ENCODE data around the gene FNDC3A.
"Not testable (repeated sequence)": the region's sequence is repeated elsewhere in the genome, so short reads cannot be mapped to it uniquely, and the experiment has no call there.

The FNDC3A gene

DNA sequence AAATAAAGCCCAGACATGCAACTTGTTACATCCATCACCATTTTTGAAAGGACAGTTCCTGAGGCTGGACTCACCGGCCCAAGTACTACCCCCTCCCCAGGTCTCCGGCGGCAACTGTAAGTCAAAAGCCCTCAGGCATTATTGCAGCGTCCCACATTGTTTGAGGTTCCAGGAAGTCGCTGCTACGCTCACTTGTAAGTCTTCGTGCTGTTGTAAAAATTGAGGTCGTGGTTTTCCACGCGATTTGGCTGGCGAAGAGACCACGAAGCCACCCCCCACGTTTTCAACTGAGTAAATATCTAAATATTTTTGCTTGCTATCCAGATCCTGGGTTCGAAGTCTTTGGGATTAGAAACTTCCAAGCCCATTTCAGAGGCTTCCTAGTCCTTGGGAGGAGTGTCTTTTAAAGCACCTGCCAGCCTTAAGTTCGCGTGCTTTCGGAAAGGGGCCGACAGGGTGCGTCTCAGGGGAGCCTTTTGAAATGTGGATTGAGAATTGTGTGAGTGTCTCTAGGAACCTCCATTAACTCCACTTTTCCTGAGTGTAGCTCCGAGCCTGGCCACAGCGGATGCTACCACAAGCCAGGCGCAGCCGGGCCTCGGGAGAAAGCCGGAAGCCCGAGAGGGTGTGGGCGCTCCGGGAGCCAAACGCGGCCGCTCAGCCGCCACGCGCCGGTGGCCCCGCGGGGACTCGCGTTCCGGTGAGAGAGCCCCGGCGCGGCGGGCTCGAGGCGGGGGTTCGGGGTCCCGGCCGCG is 434 bp upstream of the FNDC3A start:
- peak; percentile 35 for DNase-seq
- peak; percentile 22 for ATAC-seq

DNA sequence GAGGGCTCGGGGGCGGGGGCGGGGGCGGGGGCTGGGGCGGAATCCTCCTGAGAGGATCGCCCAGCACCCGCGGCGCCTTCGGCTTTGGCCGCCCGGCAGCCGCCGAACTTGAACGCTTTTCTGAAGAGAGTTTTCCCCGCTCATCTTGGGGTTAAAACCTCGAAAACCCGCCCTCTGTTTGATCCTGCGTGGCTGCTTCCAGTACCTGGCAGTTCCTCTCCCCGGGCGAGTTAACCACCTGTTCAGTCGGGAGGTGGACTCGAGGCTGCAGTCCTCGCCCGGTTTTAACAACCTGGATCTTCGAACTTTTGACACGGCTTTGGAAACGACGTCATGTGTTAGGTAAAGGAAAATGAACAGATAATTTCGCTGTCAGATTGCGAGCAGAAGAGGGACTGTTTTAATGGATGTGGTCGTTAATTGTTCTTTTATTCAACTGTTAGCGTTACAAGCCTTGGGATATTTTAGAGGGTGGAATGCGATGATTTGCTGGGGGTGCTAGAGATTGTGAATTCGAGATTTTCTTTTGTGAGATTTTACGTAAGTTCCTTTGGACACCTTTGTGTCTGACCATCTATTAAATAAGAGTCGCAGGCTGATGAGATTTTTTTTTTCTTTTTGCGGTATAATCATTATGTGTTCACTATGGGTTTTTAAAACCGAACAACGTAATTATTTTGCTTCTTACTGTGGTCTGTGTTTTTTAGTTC is 1.0 kb downstream of the FNDC3A start:
- DNase-seq (no peak), ATAC-seq (peak; percentile 4)

DNA sequence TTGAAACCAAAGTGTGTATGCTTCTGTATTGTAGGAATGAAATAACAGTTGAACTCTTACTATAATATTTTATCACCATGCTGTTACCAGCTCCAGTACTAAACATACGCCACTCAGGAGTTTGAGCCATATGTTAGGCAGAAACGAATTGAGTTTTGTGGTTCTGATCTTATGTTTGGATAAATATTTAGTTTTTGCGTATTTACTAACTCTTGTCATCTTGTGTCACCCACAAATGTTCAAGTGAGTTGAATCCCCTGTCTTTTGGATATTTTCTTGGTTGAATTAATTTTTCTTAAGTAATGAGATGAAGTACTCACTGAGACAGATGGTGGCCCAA is 1.5 kb downstream of the FNDC3A start:
- ATAC-seq (no peak), DNase-seq (no peak)

DNA sequence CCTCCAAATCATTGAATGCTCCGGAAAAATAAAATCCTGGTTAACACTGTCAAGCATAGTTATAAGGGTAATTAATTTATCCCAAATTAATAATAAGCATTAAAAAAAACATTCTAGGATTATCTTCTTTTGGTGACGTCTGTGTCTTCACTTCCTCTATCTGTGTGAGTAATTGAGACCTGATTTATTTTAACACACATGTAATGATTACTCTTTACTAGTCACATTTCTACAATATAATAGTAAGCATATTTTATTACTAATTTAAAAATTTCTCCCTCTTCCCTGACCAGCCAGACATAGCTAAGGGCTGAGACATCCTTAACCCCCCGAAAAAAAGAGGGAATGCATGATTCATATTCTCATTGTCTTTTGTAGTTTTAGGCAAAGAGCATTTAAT is 2.3 kb downstream of the FNDC3A start:
- ATAC-seq (no peak), DNase-seq (no peak)

DNA sequence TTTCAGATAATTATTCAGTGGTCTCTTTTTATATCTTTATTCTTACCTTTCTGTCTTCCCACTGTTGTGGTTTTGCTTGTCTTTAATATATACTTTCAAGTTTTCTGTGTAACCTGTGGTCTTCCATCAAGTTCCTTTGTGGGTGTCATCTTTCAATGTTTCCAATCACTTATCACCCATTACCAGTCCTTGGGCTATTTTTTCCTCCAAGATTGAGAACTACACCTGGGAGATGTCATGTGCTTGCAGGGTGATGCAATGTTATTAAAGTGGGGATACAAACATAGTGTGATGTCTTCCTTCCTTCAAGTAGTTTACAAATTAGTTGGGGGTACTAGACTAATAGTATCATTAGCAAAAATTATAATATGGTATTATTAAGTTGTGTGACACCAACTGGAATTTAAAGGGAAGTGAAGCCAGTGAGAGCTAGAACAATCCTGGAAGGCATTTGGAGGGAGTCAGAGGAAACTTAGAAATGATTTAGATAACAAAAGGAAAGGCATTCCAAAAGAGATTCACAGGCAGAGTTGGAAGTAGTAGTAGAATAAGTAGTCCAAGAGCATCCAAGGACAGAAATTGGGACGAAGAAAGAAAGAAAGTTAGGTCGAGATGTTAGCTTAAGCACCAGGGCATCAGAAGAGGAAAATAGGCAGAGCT is 3.4 kb downstream of the FNDC3A start:
- ATAC-seq (no peak), DNase-seq (no peak)

DNA sequence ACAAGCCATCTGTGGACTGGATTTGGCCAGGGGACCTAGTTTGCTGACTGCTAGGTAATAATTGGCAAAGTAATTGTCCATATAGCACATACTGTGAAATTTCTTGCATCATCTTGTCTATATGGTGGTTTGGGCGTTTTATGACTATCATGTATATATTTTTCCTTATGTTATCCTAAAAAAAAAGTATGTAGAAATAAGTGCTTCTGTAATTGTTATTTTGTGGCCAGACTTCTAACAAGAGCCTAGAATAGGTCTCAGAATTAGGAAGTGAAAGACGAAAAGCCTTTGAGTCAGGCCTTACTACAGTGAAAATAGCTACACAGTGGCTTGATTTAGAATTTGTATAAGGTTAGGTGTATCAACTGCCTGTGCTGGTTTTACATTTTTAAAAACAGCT is 4.2 kb downstream of the FNDC3A start:
- DNase-seq, result no peak
- ATAC-seq, result no peak

DNA sequence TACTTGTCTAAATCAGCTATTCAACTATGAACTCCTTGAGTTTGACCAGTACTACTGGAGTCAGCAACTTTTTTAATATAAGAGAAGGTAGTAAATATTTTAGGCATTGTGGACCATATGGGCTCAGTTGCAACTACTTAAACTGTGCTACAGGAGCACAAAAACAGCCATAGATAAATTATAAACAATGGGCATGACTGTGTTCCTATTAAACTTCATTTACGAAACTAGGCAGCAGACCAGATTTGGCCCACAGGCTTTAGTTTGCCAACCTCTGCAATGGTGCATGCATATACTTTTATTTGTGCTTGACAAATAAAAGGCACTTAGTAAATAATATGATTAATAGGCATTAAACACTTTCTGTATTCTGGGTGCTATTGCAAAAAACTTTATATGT is 7.6 kb downstream of the FNDC3A start:
- ATAC-seq (no peak), DNase-seq (no peak)

DNA sequence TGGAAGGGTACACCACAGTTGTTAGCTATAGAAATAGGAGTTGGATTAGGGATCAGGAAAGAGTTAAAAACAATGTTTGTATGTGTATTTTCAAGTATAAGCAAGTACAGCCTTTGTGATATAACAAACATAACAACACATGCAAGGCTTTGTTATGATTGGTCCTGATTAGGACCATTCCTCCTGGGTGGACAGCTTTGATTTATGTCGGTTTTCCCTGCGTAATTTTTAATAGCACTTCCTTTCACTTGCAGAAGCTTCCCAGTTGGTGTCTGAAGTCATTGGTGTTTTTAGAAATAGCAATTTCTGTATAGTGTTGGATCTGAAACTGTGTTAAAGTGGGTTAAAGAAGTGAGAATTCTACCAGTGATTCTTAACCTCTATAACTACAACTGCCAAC is 10.0 kb downstream of the FNDC3A start:
- no peak for ATAC-seq

DNA sequence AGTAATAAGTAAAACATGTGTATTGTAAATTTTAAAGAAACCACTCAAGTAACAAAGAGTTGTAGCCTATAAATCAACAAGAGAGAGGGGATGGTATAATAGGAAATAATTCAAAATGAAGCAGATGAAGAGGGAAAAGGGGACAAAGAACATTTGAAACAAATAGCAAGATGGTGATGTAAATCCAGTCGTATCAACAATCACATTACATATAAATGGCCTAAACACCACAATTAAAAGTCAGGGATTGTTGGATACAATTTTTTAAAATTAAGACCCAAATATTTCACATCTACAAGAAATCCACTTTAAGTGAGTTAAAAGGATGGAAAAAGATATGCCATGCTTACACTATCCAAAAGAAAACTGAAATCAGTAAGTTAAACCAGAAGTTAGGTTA is 15.2 kb downstream of the FNDC3A start:
- DNase-seq (no peak), ATAC-seq (no peak)

More for the DNA sequence above, 10.0 kb downstream of the FNDC3A start:
- DNase-seq, result no peak

DNA sequence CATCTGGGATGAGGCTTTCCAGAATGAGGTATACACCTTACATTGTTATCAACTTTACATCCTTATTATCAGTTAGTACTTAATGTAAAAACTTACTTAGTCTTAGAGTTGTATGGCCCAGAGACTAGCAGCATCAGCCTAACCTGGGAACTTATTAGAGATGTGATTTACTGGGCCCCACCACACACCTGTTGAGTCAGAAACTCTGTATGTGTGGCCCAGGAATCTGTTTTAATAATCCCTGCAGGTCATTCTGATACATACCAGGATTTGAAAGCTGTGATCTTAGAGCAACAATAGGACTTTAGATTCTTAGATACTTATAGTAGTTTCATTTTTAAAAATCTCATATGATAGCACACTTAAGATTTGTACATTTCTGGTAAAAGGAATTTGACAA is 17.4 kb downstream of the FNDC3A start:
- no peak for ATAC-seq
- no peak for DNase-seq

DNA sequence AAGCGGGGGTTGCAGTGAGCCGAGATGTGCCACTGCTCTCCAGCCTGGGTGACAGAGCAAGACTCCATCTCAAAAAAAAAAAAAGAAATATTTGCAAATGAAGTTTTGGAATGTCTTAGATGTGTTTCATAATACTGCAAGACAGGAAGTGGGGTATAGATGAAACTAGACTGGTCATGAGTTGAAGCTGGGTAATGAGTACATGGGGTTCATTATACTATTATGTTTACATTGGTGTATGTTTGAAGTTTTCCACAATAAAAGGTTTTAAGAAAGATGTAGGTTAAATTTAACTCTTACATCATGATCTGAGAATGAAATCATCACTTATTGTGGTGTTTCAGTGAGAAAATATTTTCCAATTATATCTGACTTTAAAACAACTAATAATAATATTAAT is 19.0 kb downstream of the FNDC3A start:
- ATAC-seq (peak; percentile 79), DNase-seq (no peak)

DNA sequence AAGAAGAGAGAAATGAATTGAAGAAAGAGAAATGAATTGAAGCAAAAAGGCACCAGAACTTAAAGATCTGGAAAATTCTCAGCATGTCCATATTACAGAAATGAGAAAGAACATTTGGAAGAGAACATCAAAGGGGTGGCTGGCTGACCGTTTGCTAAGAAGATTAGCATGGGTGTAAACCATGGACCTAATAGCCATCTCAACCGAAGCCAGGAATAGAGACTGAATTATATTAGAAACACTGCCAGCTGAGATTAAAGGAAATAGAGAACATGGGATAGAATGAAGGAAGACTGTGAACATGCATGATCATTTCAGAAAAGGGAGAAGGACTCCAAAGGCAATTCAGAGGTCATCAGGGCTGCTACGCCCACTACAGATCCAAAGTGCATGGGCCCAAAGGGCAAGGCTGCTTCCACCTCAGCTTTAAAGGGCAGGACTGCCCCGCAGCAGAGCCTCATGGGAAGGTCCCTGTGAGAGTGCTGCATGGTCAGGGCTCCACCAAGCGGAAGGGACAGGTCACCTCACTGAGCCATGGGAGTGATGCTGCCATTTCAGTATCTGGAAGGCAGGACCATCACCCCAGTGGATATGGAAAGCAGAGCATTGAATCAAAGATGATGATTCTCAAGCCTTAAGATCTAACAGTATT is 23.1 kb downstream of the FNDC3A start:
- ATAC-seq (no peak), DNase-seq (no peak)

DNA sequence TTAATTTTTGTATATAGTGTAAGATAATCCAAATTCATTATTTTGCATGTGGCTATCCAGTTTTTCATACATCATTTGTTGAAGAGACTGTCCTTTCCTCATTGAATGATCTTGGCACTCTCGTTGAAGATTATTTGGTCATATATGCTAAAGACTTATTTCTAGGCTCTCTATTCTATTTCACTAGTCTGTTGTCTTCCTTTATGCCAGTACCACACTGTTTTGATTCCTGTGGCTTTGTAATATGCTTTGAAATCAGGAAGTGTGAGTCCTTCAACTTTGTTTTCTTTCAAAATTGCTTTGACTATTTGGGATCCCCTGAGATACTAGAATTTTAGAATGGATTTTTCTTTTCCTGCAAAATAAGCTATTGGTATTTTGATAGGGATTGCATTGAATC is 24.5 kb downstream of the FNDC3A start:
- DNase-seq (no peak), ATAC-seq (no peak)

DNA sequence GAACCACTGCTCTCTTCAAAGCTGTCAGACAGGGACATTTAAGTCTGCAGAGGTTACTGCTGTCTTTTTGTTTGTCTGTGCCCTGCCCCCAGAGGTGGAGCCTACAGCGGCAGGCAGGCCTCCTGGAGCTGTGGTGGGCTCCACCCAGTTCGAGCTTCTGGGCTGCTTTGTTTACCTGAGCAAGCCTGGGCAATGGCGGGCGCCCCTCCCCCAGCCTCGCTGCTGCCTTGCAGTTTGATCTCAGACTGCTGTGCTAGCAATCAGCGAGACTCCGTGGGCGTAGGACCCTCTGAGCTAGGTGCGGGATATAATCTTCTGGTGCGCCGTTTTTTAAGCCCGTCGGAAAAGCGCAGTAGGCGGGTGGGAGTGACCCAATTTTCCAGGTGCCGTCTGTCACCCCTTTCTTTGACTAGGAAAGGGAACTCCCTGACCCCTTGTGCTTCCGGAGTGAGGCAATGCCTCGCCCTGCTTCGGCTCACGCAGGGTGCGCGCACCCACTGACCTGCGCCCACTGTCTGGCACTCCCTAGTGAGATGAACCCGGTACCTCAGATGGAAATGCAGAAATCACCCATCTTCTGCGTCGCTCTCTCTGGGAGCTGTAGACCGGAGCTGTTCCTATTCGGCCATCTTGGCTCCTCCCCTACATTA is 43.4 kb downstream of the FNDC3A start:
- not testable (repeated sequence) for DNase-seq

DNA sequence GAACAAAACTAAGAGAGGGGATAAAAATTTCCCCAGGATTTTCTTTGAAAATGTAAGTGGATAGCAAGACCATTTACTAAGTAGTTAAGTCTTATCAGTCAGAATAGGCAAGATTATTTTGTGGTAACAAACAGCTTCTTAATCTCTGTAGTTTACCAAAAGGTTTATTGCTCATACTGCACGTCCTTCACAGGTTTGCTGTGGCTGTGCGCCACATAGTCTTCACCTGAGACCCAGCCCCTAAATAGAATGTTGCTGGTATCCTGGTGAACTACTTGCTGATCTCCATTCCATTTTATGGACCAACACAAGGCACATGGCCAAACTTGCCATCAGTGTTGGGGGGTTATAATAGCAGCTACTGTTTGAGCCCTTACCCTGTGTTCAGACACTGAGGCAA is 44.6 kb downstream of the FNDC3A start:
- ATAC-seq, result no peak
- no peak for DNase-seq

More for the DNA sequence above, 43.4 kb downstream of the FNDC3A start:
- not testable (repeated sequence) for ATAC-seq

DNA sequence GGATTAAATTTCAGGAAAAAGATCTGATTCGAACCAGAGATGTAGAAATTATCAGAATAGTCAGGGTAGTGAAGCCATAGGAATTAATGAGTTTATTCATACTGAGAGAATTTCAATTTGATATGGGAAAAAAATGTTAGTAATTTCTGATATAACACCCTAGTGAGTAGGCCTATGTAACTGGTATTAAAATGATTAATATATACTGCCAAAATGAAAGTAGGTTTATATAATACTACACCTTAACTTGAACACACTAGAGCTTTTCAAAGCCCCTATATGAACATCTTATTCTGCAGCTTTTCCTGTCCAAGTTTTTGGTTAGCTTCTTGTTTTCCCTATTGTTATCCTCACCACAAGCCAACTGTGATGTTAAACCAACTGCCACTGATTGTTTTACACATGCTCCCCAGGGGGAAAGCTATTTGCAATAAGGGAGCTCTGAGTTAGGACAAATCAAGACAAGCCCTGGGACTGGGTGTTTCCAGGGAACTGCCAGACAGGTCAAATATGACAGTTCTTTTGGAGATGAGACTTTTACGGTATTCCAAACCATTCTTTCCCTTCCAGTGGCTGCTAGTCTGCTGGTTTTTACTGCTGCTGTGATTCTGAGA is 45.3 kb downstream of the FNDC3A start:
- ATAC-seq (peak; percentile 61), DNase-seq (no peak)

DNA sequence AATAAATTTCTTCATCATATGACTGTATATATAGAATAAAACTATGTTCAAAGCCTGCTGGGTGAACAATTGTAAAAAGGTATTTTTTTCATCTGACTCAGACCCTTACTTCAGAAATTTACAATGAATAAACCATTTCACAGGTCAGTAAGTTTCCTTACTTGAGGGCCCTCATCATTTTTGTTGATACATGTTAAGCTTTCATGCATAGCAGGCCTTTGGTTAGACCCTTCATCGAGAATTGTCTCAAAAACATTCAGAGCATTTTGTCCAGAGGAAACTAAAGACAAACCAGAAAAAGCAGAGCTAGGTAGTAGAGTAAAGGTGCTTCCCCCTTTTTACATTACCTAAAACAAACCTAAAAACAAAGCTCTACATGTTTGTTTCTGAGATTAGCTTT is 46.2 kb downstream of the FNDC3A start:
- DNase-seq (no peak), ATAC-seq (no peak)

DNA sequence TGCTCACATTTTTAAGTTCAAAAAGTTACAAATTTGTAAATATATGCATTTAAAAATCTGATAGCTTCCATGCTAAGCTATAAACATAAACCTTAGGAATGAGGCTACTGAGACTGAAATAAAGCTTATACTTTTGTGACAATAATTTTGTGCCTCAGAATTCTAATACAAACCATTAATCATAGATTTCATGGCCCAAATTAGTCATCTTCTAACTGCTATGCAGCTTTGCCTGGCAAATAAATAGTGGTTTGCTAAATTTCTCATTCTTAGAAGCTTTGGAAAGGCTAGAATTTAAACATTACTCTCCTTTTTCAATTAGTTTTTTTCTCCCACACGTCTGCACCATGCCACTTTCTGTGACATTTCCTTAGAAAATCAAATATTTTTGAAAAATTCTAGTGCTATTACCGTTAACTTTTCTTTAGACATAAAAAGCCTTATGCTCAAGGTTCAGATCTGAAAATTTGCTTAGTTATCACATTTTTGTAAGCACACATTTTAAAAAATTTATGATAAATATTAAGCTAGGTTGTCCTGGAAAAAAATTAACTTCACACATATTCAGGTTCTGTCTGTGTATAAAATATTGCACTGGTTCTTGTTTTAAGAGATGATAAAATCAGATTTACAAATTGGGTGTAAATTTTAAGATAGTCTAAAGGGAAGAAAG is 46.9 kb downstream of the FNDC3A start:
- ATAC-seq, result no peak
- DNase-seq, result no peak

DNA sequence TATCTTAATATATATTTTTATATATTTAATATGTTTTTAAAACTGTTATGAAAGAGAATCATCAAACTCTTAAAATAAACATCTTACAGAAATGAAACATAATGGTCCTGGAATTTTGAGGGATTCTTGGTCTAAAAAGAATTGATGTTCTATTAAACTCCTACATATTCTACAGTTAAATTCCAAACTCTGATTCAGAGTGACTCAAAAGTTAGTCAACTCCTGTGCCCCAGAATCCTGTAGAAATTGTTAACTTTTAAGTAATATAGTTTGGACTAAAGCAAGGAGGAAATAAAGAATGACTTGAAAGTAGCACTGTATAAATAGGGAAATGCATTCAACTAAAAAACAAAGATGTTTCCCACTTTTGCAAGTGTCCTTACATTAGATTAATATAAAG is 47.7 kb downstream of the FNDC3A start:
- no peak for DNase-seq
- ATAC-seq, result no peak

DNA sequence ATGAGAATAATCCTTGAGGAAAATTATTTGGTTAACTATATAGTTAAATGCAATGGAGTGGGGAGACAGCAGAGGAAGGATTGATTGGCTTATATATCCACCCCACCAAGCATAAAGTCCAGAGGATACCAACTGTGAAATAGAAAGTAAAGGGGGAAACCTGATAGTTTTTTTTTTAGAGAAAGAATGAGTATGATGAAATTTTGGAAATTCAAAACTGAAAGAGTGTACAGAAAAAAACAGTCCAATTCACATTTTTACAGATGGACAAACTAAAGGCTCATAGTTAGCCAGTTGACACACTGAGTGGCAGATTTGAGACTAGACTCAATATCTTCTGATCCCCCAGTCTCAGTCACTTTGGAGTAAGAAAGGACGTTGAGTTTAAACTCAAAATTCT is 51.1 kb downstream of the FNDC3A start:
- ATAC-seq, result no peak
- no peak for DNase-seq

DNA sequence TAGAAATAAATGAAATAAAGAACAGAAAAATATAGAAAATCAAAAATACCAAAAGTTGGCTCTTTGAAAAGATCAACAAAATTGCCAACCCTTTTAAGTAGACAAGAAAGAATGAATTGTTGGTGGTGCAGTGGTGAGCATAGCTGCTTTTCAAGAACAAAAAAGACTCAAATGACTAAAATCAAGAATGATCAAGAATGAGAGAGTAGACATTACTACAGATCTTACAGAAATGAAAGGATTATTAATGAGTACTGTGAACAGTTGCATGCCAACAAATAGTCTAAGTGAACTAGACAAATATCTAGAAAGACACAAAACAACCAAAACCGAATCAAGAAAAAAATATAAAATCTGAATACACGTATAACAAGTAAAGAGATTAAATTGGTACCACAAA is 53.9 kb downstream of the FNDC3A start:
- no peak for DNase-seq
- ATAC-seq, result no peak

Measured in stimulated activated naive CD8-positive, alpha-beta T cell treated with anti-CD3 and anti-CD28 coated beads, Interleukin-15, Interleukin-2, amounts not matched to agents 100 U/mL and 50 U/mL, for 24 hours (primary cell).